SK-N-SH (cell line): ENCODE data around the gene COL21A1. TPM values are rescaled to one million over a fixed set of nuclear protein-coding genes. Genes with fewer than 3 reads are reported as not detected.

Source experiments
- CTCF ChIA-PET: fragments of 300-600, 350-600 bp; formaldehyde crosslinking; extraction: SDS; loops from one replicate; lab custom pipeline; 2021; lab: Yijun Ruan, JAX
- POLR2A ChIA-PET: fragments of 350-600 bp; sonication (Branson Sonifier 250); formaldehyde crosslinking; extraction: SDS; loops from one replicate; lab custom pipeline; 2020; ENCODE audit warnings: antibody characterized with exemption, inconsistent platforms; lab: Yijun Ruan, JAX
- DNase-seq: peaks from one replicate; pipeline ENCODE4 v3.0.0; 2012
- H2AFZ ChIP-seq: fragments of 200-600 bp; sonication (generic); 2 replicates; pipeline ENCODE4 v1.8.1; 2016; ENCODE audit warnings: antibody characterized with exemption, mild to moderate bottlenecking, low read depth
- H3F3A ChIP-seq: fragments of 200-600 bp; sonication (generic); replicated peaks from 2 replicates; pipeline ENCODE3; 2016; ENCODE audit warnings: antibody characterized with exemption, mild to moderate bottlenecking; ENCODE audit not compliant: insufficient read depth
- H3K27ac ChIP-seq, 2 experiments: fragments of 200-500 bp in 1 of 2; fragments of 200-600 bp in 1 of 2; sonication (Bioruptor generic) in 1 of 2; sonication (generic), shearing (Covaris generic) in 1 of 2; 2 replicates each; pipeline versions ENCODE4 v1.5.1 to v1.6.1; 2014 to 2016; ENCODE audit warnings: low read depth in 2 of 2, inconsistent platforms in 1 of 2, low read length in 1 of 2, mild to moderate bottlenecking in 1 of 2, mixed read lengths in 1 of 2
- H3K27me3 ChIP-seq: fragments of 200-600 bp; sonication (generic), shearing (Covaris generic); 2 replicates; pipeline ENCODE4 v1.6.1; 2016; ENCODE audit warnings: mixed run types; ENCODE audit not compliant: insufficient read depth
- H3K36me3 ChIP-seq, 2 experiments: fragments of 200-500 bp in 1 of 2; fragments of 200-600 bp in 1 of 2; sonication (Bioruptor generic) in 1 of 2; sonication (generic) in 1 of 2; replicated peaks in 1 of 2; 2 replicates each; pipeline versions ENCODE3 to v1.5.1; 2014 to 2016; ENCODE audit warnings: low read length in 1 of 2, mild to moderate bottlenecking in 1 of 2; ENCODE audit not compliant: insufficient read depth in 2 of 2, control insufficient read depth in 1 of 2
- H3K4me1 ChIP-seq, 2 experiments: fragments of 200-500 bp in 1 of 2; fragments of 200-600 bp in 1 of 2; sonication (Bioruptor generic) in 1 of 2; sonication (generic), shearing (Covaris generic) in 1 of 2; 2 replicates each; pipeline versions ENCODE4 v1.5.1 to v1.6.1; 2014 to 2016; ENCODE audit warnings: low read depth in 1 of 2, low read length in 1 of 2, mixed run types in 1 of 2; ENCODE audit not compliant: insufficient read depth in 2 of 2, control insufficient read depth in 1 of 2
- H3K4me2 ChIP-seq: fragments of 200-600 bp; sonication (generic), shearing (Covaris generic); 2 replicates; pipeline ENCODE4 v1.6.1; 2017; ENCODE audit warnings: mixed run types
- H3K4me3 ChIP-seq, 2 experiments: fragments of 200-500 bp in 1 of 2; fragments of 200-600 bp in 1 of 2; sonication (Bioruptor generic) in 1 of 2; sonication (generic), shearing (Covaris generic) in 1 of 2; 2 replicates each; pipeline versions ENCODE4 v1.5.1 to v1.8.1; 2014 to 2016; ENCODE audit warnings: low read depth in 2 of 2, inconsistent platforms in 1 of 2, low read length in 1 of 2, mild to moderate bottlenecking in 1 of 2, mixed read lengths in 1 of 2, moderate library complexity in 1 of 2
- H3K79me2 ChIP-seq: fragments of 200-600 bp; sonication (generic); 2 replicates; pipeline ENCODE4 v1.8.1; 2017; ENCODE audit warnings: mild to moderate bottlenecking; ENCODE audit not compliant: insufficient read depth
- H3K9ac ChIP-seq: fragments of 200-600 bp; sonication (generic); 2 replicates; pipeline ENCODE4 v1.6.1; 2017; ENCODE audit warnings: mixed run types
- H3K9me2 ChIP-seq: fragments of 200-600 bp; sonication (generic); 2 replicates; pipeline ENCODE4 v1.6.1; 2017; ENCODE audit warnings: mixed run types
- H3K9me3 ChIP-seq: fragments of 200-600 bp; sonication (generic); 2 replicates; pipeline ENCODE4 v1.6.1; 2017; ENCODE audit warnings: mixed run types, mild to moderate bottlenecking, moderate library complexity
- H4K20me1 ChIP-seq: fragments of 200-600 bp; sonication (generic); 2 replicates; pipeline ENCODE4 v1.6.1; 2017; ENCODE audit warnings: mild to moderate bottlenecking, mixed run types; ENCODE audit not compliant: insufficient read depth
- ELF1 ChIP-seq: IDR thresholded peaks from 2 replicates; pipeline ENCODE4 v1.4.0; 2012
- EZH2phosphoT487 ChIP-seq: fragments of 200-600 bp; sonication (generic); IDR thresholded peaks from 2 replicates; pipeline ENCODE4 v1.6.1; 2017; ENCODE audit warnings: low read depth, mixed run types, mild to moderate bottlenecking, antibody characterized with exemption, moderate library complexity, borderline replicate concordance
- GABPA ChIP-seq: IDR thresholded peaks from 2 replicates; pipeline ENCODE4 v1.4.0; 2012; ENCODE audit warnings: low read depth, mild to moderate bottlenecking
- MEF2A ChIP-seq: IDR thresholded peaks from 2 replicates; pipeline ENCODE4 v1.4.0; 2012; ENCODE audit warnings: low read depth, borderline replicate concordance
- NFIC ChIP-seq: IDR thresholded peaks from 2 replicates; pipeline ENCODE4 v1.4.0; 2012; ENCODE audit warnings: borderline replicate concordance
- NRF1 ChIP-seq: IDR thresholded peaks from 2 replicates; pipeline ENCODE4 v1.6.1; 2012; ENCODE audit warnings: low read depth, mild to moderate bottlenecking, low read length
- RCOR1 ChIP-seq: fragments of 150-350 bp; IDR thresholded peaks from 2 replicates; pipeline ENCODE4 v1.6.1; 2017; ENCODE audit warnings: antibody characterized with exemption, low read length
- SMC3 ChIP-seq: IDR thresholded peaks from 2 replicates; pipeline ENCODE4 v1.6.1; 2012; ENCODE audit warnings: low read depth, low read length, improper control_type of control experiment
- TAF1 ChIP-seq: IDR thresholded peaks from 2 replicates; pipeline ENCODE4 v1.6.1; 2012; ENCODE audit warnings: low read depth, mild to moderate bottlenecking, low read length, moderate library complexity, borderline replicate concordance
- TEAD4 ChIP-seq: IDR thresholded peaks from 2 replicates; pipeline ENCODE4 v1.4.0; 2012; ENCODE audit warnings: mild to moderate bottlenecking, borderline replicate concordance; ENCODE audit not compliant: insufficient read depth
- YY1 ChIP-seq: IDR thresholded peaks from 2 replicates; pipeline ENCODE4 v1.4.0; 2012; ENCODE audit warnings: low read depth, mild to moderate bottlenecking
- ZBTB33 ChIP-seq: IDR thresholded peaks from 2 replicates; pipeline ENCODE4 v1.4.0; 2012; ENCODE audit warnings: low read depth, borderline replicate concordance
- WGBS: methylation state at CpG from one replicate; pipeline ENCODE4 v1.1.6; 2017; ENCODE audit warnings: low lambda C conversion rate; 5-methylcytosine and 5-hydroxymethylcytosine counted together
- polyA plus RNA-seq, 3 experiments: library from polyadenylated mRNA; depleted of rRNA; stranded (reverse); fragments of >200 nt; gene quantifications; 2 replicates each; pipeline ENCODE4 v1.2.3, GENCODE V29; 2012
- TF ChIP-seq, protein P1 (sequence below): fragments of 200-600 bp; sonication (generic); IDR thresholded peaks from 2 replicates; pipeline ENCODE4 v1.6.1; 2017; ENCODE audit warnings: antibody characterized with exemption, mild to moderate bottlenecking, moderate library complexity
- TF ChIP-seq, protein P2 (sequence below): IDR thresholded peaks from 2 replicates; pipeline ENCODE4; 2012

The COL21A1 gene
- polyA plus RNA-seq, 1 of the 3 experiments (the other 2 are of a cell fraction), result 0.07 TPM

- TF ChIP-seq TAF1, result no peak
- TF ChIP-seq YY1, result no peak
- TF ChIP-seq, all 33 proteins: peak for 0
- no peak overlapping the region for H3K4me3 ChIP-seq
- H4K20me1 ChIP-seq, result no peaks in the 10 kb centered on the region
- WGBS, result 54% methylated on average over 2 of the region's 2 CpGs
- no peaks in the 10 kb centered on the region for H3F3A ChIP-seq
- CTCF ChIA-PET, result no interaction called here
- no peaks in the 10 kb centered on the region for H3K27me3 ChIP-seq
- DNase-seq, result no peak
- H3K9me3 ChIP-seq, result no peaks in the 10 kb centered on the region
- no peak overlapping the region for H3K4me2 ChIP-seq
- no peak overlapping the region for H2AFZ ChIP-seq
- POLR2A ChIA-PET, result no interaction called here
- H3K27ac ChIP-seq, result no peak overlapping the region
- no peaks in the 10 kb centered on the region; a peak in 1 of 4 replicates for H3K4me1 ChIP-seq
- H3K79me2 ChIP-seq, result no peaks in the 10 kb centered on the region
- H3K9me2 ChIP-seq, result no peaks in the 10 kb centered on the region
- H3K9ac ChIP-seq, result no peak overlapping the region
- H3K36me3 ChIP-seq, result no peaks in the 10 kb centered on the region
Observed at GRCh38 chr6:56238352-56238751, 9.0 kb downstream of the COL21A1 start.

- Histone ChIP-seq H3K9me3 (no peaks in the 10 kb centered on the region), H3K4me1 (peaks cover 0 to 9% of the 10 kb centered on the region in 2 experiments; a peak in 1 of 4 replicates), H3K4me3 (no peak overlapping the region), H3K27me3 (no peaks in the 10 kb centered on the region), H3K27ac (no peak overlapping the region), H2AFZ (no peak overlapping the region), H3K4me2 (no peak overlapping the region), H3K9me2 (no peaks in the 10 kb centered on the region), H4K20me1 (no peaks in the 10 kb centered on the region), H3K36me3 (no peaks in the 10 kb centered on the region), H3K79me2 (no peaks in the 10 kb centered on the region), H3K9ac (no peak overlapping the region), H3F3A (no peaks in the 10 kb centered on the region)
- no peak for TF ChIP-seq NFIC
- TF ChIP-seq, protein P1, sequence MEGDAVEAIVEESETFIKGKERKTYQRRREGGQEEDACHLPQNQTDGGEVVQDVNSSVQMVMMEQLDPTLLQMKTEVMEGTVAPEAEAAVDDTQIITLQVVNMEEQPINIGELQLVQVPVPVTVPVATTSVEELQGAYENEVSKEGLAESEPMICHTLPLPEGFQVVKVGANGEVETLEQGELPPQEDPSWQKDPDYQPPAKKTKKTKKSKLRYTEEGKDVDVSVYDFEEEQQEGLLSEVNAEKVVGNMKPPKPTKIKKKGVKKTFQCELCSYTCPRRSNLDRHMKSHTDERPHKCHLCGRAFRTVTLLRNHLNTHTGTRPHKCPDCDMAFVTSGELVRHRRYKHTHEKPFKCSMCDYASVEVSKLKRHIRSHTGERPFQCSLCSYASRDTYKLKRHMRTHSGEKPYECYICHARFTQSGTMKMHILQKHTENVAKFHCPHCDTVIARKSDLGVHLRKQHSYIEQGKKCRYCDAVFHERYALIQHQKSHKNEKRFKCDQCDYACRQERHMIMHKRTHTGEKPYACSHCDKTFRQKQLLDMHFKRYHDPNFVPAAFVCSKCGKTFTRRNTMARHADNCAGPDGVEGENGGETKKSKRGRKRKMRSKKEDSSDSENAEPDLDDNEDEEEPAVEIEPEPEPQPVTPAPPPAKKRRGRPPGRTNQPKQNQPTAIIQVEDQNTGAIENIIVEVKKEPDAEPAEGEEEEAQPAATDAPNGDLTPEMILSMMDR, result no peak
- TF ChIP-seq ELF1, result no peak
- TF ChIP-seq EZH2phosphoT487, result no peak
- TF ChIP-seq RCOR1, result no peak
- TF ChIP-seq SMC3, result no peak
- no peak for TF ChIP-seq TEAD4
- TF ChIP-seq NRF1, result no peak
- TF ChIP-seq, protein P2, sequence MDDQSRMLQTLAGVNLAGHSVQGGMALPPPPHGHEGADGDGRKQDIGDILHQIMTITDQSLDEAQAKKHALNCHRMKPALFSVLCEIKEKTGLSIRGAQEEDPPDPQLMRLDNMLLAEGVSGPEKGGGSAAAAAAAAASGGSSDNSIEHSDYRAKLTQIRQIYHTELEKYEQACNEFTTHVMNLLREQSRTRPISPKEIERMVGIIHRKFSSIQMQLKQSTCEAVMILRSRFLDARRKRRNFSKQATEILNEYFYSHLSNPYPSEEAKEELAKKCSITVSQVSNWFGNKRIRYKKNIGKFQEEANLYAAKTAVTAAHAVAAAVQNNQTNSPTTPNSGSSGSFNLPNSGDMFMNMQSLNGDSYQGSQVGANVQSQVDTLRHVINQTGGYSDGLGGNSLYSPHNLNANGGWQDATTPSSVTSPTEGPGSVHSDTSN, result no peak
- no peak for TF ChIP-seq ZBTB33
- no peak for TF ChIP-seq GABPA
- no peak for TF ChIP-seq MEF2A
- no peak for DNase-seq
- POLR2A ChIA-PET, result no interaction called here
- CTCF ChIA-PET, result no interaction called here
- 49% methylated on average over 1 of the region's 1 CpG for WGBS
Observed at GRCh38 chr6:56235245-56235644, 12.1 kb downstream of the COL21A1 start.
